IMR-90 (cell line): ENCODE data around the gene DCAF6. TPM values are rescaled to one million over a fixed set of nuclear protein-coding genes. Genes with fewer than 3 reads are reported as not detected.

Source experiments
- ATAC-seq: fragments of 200-7000 bp; cut with Tn5 transposase; 2 replicates; pipeline ENCODE4 v1.9.1; 2020; ENCODE audit warnings: low read depth, mild to moderate bottlenecking, moderate library complexity
- BruUV-seq: library from RNA; stranded (reverse); fragments of 400-500 nt; replicated peaks from 2 replicates; lab custom pipeline; 2021; lab: Mats Ljungman, UMichigan
- CTCF ChIA-PET: fragments of 300-600 bp; formaldehyde crosslinking; extraction: SDS; loops from one replicate; lab custom pipeline; 2021; ENCODE audit warnings: antibody characterized with exemption; lab: Yijun Ruan, JAX
- POLR2A ChIA-PET: fragments of 300-600 bp; sonication (Branson Sonifier 250); formaldehyde crosslinking; loops from one replicate; lab custom pipeline; 2022; ENCODE audit warnings: antibody characterized with exemption; ENCODE audit not compliant: unreplicated experiment; lab: Charles Lee
- DNase-seq: peaks from one replicate; pipeline ENCODE4 v3.0.0; 2013
- H2AFZ ChIP-seq: replicated peaks from 2 replicates; pipeline ENCODE3; 2013; ENCODE audit warnings: low read length, mild to moderate bottlenecking; ENCODE audit not compliant: poor library complexity
- H2AK5ac ChIP-seq: 2 replicates; pipeline ENCODE4 v1.6.1; 2013; ENCODE audit warnings: low read depth, low read length, inconsistent platforms
- H2AK9ac ChIP-seq: replicated peaks from 2 replicates; pipeline ENCODE3; 2013; ENCODE audit warnings: mild to moderate bottlenecking, low read depth, low read length, moderate library complexity; ENCODE audit not compliant: poor library complexity
- H2BK120ac ChIP-seq: 2 replicates; pipeline ENCODE4 v1.6.1; 2013; ENCODE audit warnings: low read depth, low read length, inconsistent platforms
- H2BK15ac ChIP-seq: 3 replicates; pipeline ENCODE4 v1.6.1; 2013; ENCODE audit warnings: low read depth, low read length, inconsistent platforms
- H2BK20ac ChIP-seq: 2 replicates; pipeline ENCODE4 v1.6.1; 2013; ENCODE audit warnings: low read depth, mild to moderate bottlenecking, inconsistent platforms, low read length, moderate library complexity
- H2BK5ac ChIP-seq: 2 replicates; pipeline ENCODE4 v1.6.1; 2013; ENCODE audit warnings: mild to moderate bottlenecking, low read depth, low read length, inconsistent platforms; ENCODE audit not compliant: poor library complexity, severe bottlenecking
- H3K14ac ChIP-seq: replicated peaks from 2 replicates; pipeline ENCODE4 v1.6.1; 2013; ENCODE audit warnings: low read depth, low read length, inconsistent platforms
- H3K18ac ChIP-seq: 2 replicates; pipeline ENCODE4 v1.6.1; 2013; ENCODE audit warnings: low read depth, low read length, control low read depth
- H3K23ac ChIP-seq: 2 replicates; pipeline ENCODE4 v1.6.1; 2013; ENCODE audit warnings: low read depth, low read length, inconsistent platforms
- H3K27ac ChIP-seq: 2 replicates; pipeline ENCODE4 v1.5.1; 2013; ENCODE audit warnings: mild to moderate bottlenecking, control low read depth, low read length; ENCODE audit not compliant: insufficient read depth
- H3K27me3 ChIP-seq: 2 replicates; pipeline ENCODE4 v1.6.1; 2013; ENCODE audit warnings: low read length; ENCODE audit not compliant: control insufficient read depth, insufficient read depth
- H3K36me3 ChIP-seq: 2 replicates; pipeline ENCODE4 v1.6.1; 2013; ENCODE audit warnings: low read length, mixed read lengths; ENCODE audit not compliant: control insufficient read depth, insufficient read depth
- H3K4ac ChIP-seq: 2 replicates; pipeline ENCODE4 v1.6.1; 2013; ENCODE audit warnings: low read depth, low read length, inconsistent platforms
- H3K4me1 ChIP-seq: 2 replicates; pipeline ENCODE4 v1.6.1; 2013; ENCODE audit warnings: low read length, mixed read lengths; ENCODE audit not compliant: control insufficient read depth, insufficient read depth
- H3K4me2 ChIP-seq: 2 replicates; pipeline ENCODE4 v1.6.1; 2013; ENCODE audit warnings: low read depth, mild to moderate bottlenecking, control low read depth, low read length, moderate library complexity
- H3K4me3 ChIP-seq: 2 replicates; pipeline ENCODE4 v1.5.1; 2013; ENCODE audit warnings: low read depth, mild to moderate bottlenecking, control low read depth, low read length, moderate library complexity; ENCODE audit not compliant: insufficient read depth
- H3K56ac ChIP-seq: 2 replicates; pipeline ENCODE4 v1.6.1; 2013; ENCODE audit warnings: low read length, inconsistent platforms; ENCODE audit not compliant: insufficient read depth; ENCODE audit errors: extremely low read depth
- H3K79me1 ChIP-seq, 2 experiments: 2 replicates each; pipeline ENCODE4 v1.6.1; 2013; ENCODE audit warnings: low read length in 2 of 2, inconsistent platforms in 1 of 2, low read depth in 1 of 2
- H3K9ac ChIP-seq: 2 replicates; pipeline ENCODE4 v1.6.1; 2013; ENCODE audit warnings: low read depth, low read length, control low read depth
- H3K9me1 ChIP-seq: 2 replicates; pipeline ENCODE4 v1.6.1; 2013; ENCODE audit warnings: low read length, inconsistent platforms; ENCODE audit not compliant: insufficient read depth
- H3K9me3 ChIP-seq: 2 replicates; pipeline ENCODE4 v1.6.1; 2013; ENCODE audit warnings: low read length; ENCODE audit not compliant: control insufficient read depth, insufficient read depth
- H4K20me1 ChIP-seq: 2 replicates; pipeline ENCODE4 v1.6.1; 2013; ENCODE audit warnings: low read length, inconsistent platforms; ENCODE audit not compliant: insufficient read depth
- H4K5ac ChIP-seq: 2 replicates; pipeline ENCODE4 v1.6.1; 2013; ENCODE audit warnings: mild to moderate bottlenecking, low read depth, low read length, control low read depth
- H4K8ac ChIP-seq, 2 experiments: 2 replicates each; pipeline ENCODE4 v1.6.1; 2013; ENCODE audit warnings: low read depth in 2 of 2, low read length in 2 of 2, control low read depth in 1 of 2, inconsistent platforms in 1 of 2
- H4K91ac ChIP-seq: 2 replicates; pipeline ENCODE4 v1.6.1; 2013; ENCODE audit warnings: low read depth, low read length, inconsistent platforms; ENCODE audit not compliant: insufficient read depth
- BHLHE40 ChIP-seq: fragments of 150-350 bp; IDR thresholded peaks from 2 replicates; pipeline ENCODE4 v1.6.1; 2016; ENCODE audit warnings: mild to moderate bottlenecking, low read depth, low read length
- CEBPB ChIP-seq: IDR thresholded peaks from 2 replicates; pipeline ENCODE4 v1.6.1; 2012; ENCODE audit warnings: low read depth, low read length, improper control_type of control experiment
- CHD1 ChIP-seq: IDR thresholded peaks from 2 replicates; pipeline ENCODE4 v1.6.1; 2012; ENCODE audit warnings: low read depth, low read length, improper control_type of control experiment
- CTCF ChIP-seq: conservative IDR thresholded peaks from 2 replicates; pipeline ENCODE4 v1.5.1; 2012; ENCODE audit warnings: mild to moderate bottlenecking, low read depth, low read length, improper control_type of control experiment
- ELK1 ChIP-seq: fragments of 150-350 bp; IDR thresholded peaks from 2 replicates; pipeline ENCODE4 v1.6.1; 2016; ENCODE audit warnings: low read depth, mild to moderate bottlenecking, low read length, moderate library complexity, borderline replicate concordance
- MAZ ChIP-seq: IDR thresholded peaks from 2 replicates; pipeline ENCODE4 v1.6.1; 2012; ENCODE audit warnings: low read depth, mild to moderate bottlenecking, low read length, improper control_type of control experiment, moderate library complexity, borderline replicate concordance
- MXI1 ChIP-seq: IDR thresholded peaks from 2 replicates; pipeline ENCODE4 v1.6.1; 2012; ENCODE audit warnings: low read depth, mild to moderate bottlenecking, low read length, moderate library complexity, borderline replicate concordance
- NFE2L2 ChIP-seq: fragments of 150-350 bp; IDR thresholded peaks from 2 replicates; pipeline ENCODE4 v1.6.1; 2016; ENCODE audit warnings: low read depth, mild to moderate bottlenecking, low read length
- POLR2A ChIP-seq: IDR thresholded peaks from 2 replicates; pipeline ENCODE4 v1.6.1; 2012; ENCODE audit warnings: mild to moderate bottlenecking, low read depth, low read length
- RAD21 ChIP-seq: IDR thresholded peaks from 2 replicates; pipeline ENCODE4 v1.6.1; 2012; ENCODE audit warnings: low read length, improper control_type of control experiment
- RCOR1 ChIP-seq: IDR thresholded peaks from 2 replicates; pipeline ENCODE4 v1.6.1; 2012; ENCODE audit warnings: mild to moderate bottlenecking, low read length, improper control_type of control experiment; ENCODE audit not compliant: insufficient replicate concordance
- RFX5 ChIP-seq: IDR thresholded peaks from 2 replicates; pipeline ENCODE4 v1.8.0; 2012; ENCODE audit warnings: low read depth, mild to moderate bottlenecking, low read length, moderate library complexity
- SMC3 ChIP-seq: fragments of 150-350 bp; IDR thresholded peaks from 2 replicates; pipeline ENCODE4 v1.6.1; 2016; ENCODE audit warnings: low read depth, mild to moderate bottlenecking, antibody characterized with exemption, low read length, moderate library complexity
- USF2 ChIP-seq: fragments of 150-350 bp; IDR thresholded peaks from 2 replicates; pipeline ENCODE4 v1.6.1; 2017; ENCODE audit warnings: mild to moderate bottlenecking, antibody characterized with exemption, low read length, low read depth
- WGBS, 2 experiments: methylation state at CpG; one replicate each; pipeline versions ENCODE4 v1.1.5 to v1.1.7; 2013; ENCODE audit warnings: missing lambda C conversion rate in 2 of 2; ENCODE audit not compliant: insufficient read length in 1 of 2; ENCODE audit errors: extremely low coverage in 2 of 2; 5-methylcytosine and 5-hydroxymethylcytosine counted together
- dilution Hi-C: fragments of 300-500 bp; cut with HindIII; formaldehyde crosslinking; loops from one replicate; pipeline ENCODE4 v1.14.3; 2018; ENCODE audit warnings: low sequenced_read_pairs; ENCODE audit not compliant: unreplicated experiment
- in situ Hi-C: fragments of 300-500 bp; cut with MboI; formaldehyde crosslinking; loops from 3 replicates; pipeline ENCODE4 v1.14.3; 2019; ENCODE audit warnings: low sequenced_read_pairs, inconsistent platforms, mixed read lengths
- intact Hi-C: fragments of 100-400 bp; cut with micrococcal nuclease; formaldehyde crosslinking; loops from 2 replicates; pipeline ENCODE4 v1.10.0; 2022
- polyA plus RNA-seq, 3 experiments: library from polyadenylated mRNA; depleted of rRNA; stranded (reverse); fragments of >200 nt; gene quantifications; 2 replicates each; pipeline ENCODE4 v1.2.3, GENCODE V29; 2012; ENCODE audit warnings: low replicate concordance in 1 of 3
- total RNA-seq: library from RNA; depleted of rRNA; stranded (reverse); fragments of >200 nt; gene quantifications from 2 replicates; pipeline ENCODE4 v1.2.3, GENCODE V29; 2012

Gene DCAF6
- total and polyA plus RNA-seq, 2 of the 4 experiments (the other 2 are of a cell fraction), result 60.4 to 88.7 TPM

GRCh38 chr1:168089326-168089978, 153.0 kb downstream of the DCAF6 start:
- Histone ChIP-seq H2BK20ac (no peak overlapping the region), H3K4me2 (no peak overlapping the region), H3K56ac (no peak overlapping the region), H3K9me3 (no peaks in the 10 kb centered on the region), H2AFZ (no peak overlapping the region), H3K27me3 (no peaks in the 10 kb centered on the region), H3K27ac (no peak overlapping the region), H3K79me1 (peaks cover 0 to 5% of the 10 kb centered on the region in 2 experiments; a peak in 1 of 4 replicates), H4K8ac (no peak overlapping the region), H3K9me1 (peaks cover 16% of the 10 kb centered on the region), H3K18ac (no peak overlapping the region), H3K4ac (no peak overlapping the region), H3K4me1 (peaks cover 8% of the 10 kb centered on the region), H4K5ac (no peak overlapping the region), H2BK5ac (no peak overlapping the region), H3K23ac (no peak overlapping the region), H2BK120ac (no peak overlapping the region), H3K9ac (no peak overlapping the region), H3K4me3 (no peak overlapping the region), H2AK5ac (no peak overlapping the region), H3K36me3 (peaks cover 21% of the 10 kb centered on the region), H3K14ac (no peak overlapping the region), H2AK9ac (no peak overlapping the region), H2BK15ac (no peak overlapping the region), H4K20me1 (no peaks in the 10 kb centered on the region), H4K91ac (no peak overlapping the region)
- ChIA-PET POLR2A (no interaction called here), CTCF (no interaction called here)
- TF ChIP-seq RFX5 (no peak), SMC3 (no peak), MXI1 (no peak), USF2 (no peak), POLR2A (no peak), CEBPB (no peak), RCOR1 (no peak), BHLHE40 (no peak), CHD1 (no peak), RAD21 (no peak), CTCF (no peak), MAZ (no peak), NFE2L2 (no peak), ELK1 (no peak)
- dilution Hi-C loops, result no loop called here
- DNase-seq, result no peak
- intact Hi-C loops, result loop anchor here (1.0 kb wide), 1 partner anchor 12 kb away; no protein-coding TSS in a partner anchor
- BruUV-seq, result no TSS peak
- in situ Hi-C loops, result loop anchor here (10.0 kb wide), 1 partner anchor 375 kb away; no protein-coding TSS in a partner anchor
- 80% methylated on average over 1 of the region's 13 CpGs; no CpG with 5 or more reads in 1 of the 2 experiments for WGBS, 2 experiments
- ATAC-seq, result peak; percentile 46
